Neural cell (in vitro differentiated cells): Measurements from ENCODE around the gene PITPNB.

Experiments
- POLR2AphosphoS5 ChIP-seq: IDR thresholded peaks from 2 replicates; pipeline ENCODE4 v1.6.1; 2012
- TAF1 ChIP-seq: IDR thresholded peaks from 2 replicates; pipeline ENCODE4 v1.6.1; 2012; ENCODE audit warnings: low read depth
- TF ChIP-seq, protein P1 (sequence below): fragments of 450-650 bp; IDR thresholded peaks from 2 replicates; pipeline ENCODE4 v1.5.1; 2014; ENCODE audit warnings: antibody characterized with exemption, mild to moderate bottlenecking, moderate library complexity; ENCODE audit not compliant: poor library complexity, severe bottlenecking
- TF ChIP-seq, protein P2 (sequence below): IDR thresholded peaks from 2 replicates; pipeline ENCODE4 v1.6.1; 2012; ENCODE audit warnings: borderline replicate concordance

DNA sequence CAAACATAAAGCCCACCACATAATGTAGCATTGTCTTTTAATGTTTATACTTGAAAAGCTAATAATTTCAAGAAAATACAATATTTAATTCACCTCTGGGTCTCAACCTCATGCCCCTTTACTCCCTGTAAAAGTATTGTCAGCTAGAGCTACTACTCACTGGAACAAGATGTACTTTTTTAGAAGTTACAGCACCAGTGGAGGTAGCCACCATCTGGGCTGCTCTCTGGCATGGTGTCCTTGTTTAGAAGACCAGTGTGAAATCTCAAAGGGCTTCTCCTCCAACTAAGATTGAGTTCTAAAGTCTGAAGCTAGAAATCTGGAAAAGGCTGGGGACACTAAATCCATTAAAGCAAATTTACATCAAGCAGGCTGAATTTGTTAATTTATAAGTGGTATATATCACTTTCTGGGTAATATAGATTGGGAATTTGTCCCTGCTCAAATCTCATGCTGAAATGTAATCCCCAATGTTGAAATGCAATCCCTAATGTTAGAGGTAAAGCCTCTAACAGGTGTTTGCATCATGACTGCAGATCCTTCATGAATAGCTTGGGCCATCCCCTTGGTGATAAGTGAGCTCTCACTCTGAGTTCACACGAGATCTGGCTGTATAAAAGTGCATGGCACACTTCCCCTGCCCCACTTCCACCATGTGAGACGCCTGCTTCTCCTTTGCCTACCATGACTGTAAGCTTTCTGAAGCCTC lies 47.6 kb downstream of the PITPNB start:
- TF ChIP-seq, protein P1, sequence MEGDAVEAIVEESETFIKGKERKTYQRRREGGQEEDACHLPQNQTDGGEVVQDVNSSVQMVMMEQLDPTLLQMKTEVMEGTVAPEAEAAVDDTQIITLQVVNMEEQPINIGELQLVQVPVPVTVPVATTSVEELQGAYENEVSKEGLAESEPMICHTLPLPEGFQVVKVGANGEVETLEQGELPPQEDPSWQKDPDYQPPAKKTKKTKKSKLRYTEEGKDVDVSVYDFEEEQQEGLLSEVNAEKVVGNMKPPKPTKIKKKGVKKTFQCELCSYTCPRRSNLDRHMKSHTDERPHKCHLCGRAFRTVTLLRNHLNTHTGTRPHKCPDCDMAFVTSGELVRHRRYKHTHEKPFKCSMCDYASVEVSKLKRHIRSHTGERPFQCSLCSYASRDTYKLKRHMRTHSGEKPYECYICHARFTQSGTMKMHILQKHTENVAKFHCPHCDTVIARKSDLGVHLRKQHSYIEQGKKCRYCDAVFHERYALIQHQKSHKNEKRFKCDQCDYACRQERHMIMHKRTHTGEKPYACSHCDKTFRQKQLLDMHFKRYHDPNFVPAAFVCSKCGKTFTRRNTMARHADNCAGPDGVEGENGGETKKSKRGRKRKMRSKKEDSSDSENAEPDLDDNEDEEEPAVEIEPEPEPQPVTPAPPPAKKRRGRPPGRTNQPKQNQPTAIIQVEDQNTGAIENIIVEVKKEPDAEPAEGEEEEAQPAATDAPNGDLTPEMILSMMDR, result no peak
- TF ChIP-seq POLR2AphosphoS5 (no peak), TAF1 (no peak)
- TF ChIP-seq, protein P2, sequence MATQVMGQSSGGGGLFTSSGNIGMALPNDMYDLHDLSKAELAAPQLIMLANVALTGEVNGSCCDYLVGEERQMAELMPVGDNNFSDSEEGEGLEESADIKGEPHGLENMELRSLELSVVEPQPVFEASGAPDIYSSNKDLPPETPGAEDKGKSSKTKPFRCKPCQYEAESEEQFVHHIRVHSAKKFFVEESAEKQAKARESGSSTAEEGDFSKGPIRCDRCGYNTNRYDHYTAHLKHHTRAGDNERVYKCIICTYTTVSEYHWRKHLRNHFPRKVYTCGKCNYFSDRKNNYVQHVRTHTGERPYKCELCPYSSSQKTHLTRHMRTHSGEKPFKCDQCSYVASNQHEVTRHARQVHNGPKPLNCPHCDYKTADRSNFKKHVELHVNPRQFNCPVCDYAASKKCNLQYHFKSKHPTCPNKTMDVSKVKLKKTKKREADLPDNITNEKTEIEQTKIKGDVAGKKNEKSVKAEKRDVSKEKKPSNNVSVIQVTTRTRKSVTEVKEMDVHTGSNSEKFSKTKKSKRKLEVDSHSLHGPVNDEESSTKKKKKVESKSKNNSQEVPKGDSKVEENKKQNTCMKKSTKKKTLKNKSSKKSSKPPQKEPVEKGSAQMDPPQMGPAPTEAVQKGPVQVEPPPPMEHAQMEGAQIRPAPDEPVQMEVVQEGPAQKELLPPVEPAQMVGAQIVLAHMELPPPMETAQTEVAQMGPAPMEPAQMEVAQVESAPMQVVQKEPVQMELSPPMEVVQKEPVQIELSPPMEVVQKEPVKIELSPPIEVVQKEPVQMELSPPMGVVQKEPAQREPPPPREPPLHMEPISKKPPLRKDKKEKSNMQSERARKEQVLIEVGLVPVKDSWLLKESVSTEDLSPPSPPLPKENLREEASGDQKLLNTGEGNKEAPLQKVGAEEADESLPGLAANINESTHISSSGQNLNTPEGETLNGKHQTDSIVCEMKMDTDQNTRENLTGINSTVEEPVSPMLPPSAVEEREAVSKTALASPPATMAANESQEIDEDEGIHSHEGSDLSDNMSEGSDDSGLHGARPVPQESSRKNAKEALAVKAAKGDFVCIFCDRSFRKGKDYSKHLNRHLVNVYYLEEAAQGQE, result no peak
